ENCODE results near the gene MOB3A.
A peak's percentile ranks its signal among the peaks of the same experiment; 100 is the strongest.

MOB3A gene

GRCh38 chr19:2060884-2061494 lies 35.1 kb downstream of the MOB3A start:
- Histone ChIP-seq H3K9me3 (ENCODE audit: control insufficient read depth, low read length) (no peaks in the 10 kb centered on the region), H3K27me3 (replicated peaks; ENCODE audit: control insufficient read depth, insufficient read depth, low read length) (no peaks in the 10 kb centered on the region), H3K4me3 (ENCODE audit: low read length) (peak overlapping the region; percentile 76), H3K4me1 (ENCODE audit: control insufficient read depth, insufficient read depth, low read length) (peaks cover 49% of the 10 kb centered on the region), H3K36me3 (ENCODE audit: control insufficient read depth, insufficient read depth, low read length, severe bottlenecking) (no peaks in the 10 kb centered on the region), H3K9ac (ENCODE audit: low read length) (peak overlapping the region; percentile 98)
- peak; percentile 77 for DNase-seq (ENCODE audit: low read depth)

- Histone ChIP-seq H3K27me3 (replicated peaks; ENCODE audit: control insufficient read depth, insufficient read depth, low read length) (no peaks in the 10 kb centered on the region), H3K4me1 (ENCODE audit: control insufficient read depth, insufficient read depth, low read length) (peaks cover 48% of the 10 kb centered on the region), H3K9ac (ENCODE audit: low read length) (peak overlapping the region; percentile 98), H3K4me3 (ENCODE audit: low read length) (peak overlapping the region; percentile 76), H3K36me3 (ENCODE audit: control insufficient read depth, insufficient read depth, low read length, severe bottlenecking) (no peaks in the 10 kb centered on the region), H3K9me3 (ENCODE audit: control insufficient read depth, low read length) (no peaks in the 10 kb centered on the region)
- peak; percentile 35 for DNase-seq (ENCODE audit: low read depth)
These were observed 36.5 kb downstream of the MOB3A start for GRCh38 chr19:2059422-2060201.

DNA sequence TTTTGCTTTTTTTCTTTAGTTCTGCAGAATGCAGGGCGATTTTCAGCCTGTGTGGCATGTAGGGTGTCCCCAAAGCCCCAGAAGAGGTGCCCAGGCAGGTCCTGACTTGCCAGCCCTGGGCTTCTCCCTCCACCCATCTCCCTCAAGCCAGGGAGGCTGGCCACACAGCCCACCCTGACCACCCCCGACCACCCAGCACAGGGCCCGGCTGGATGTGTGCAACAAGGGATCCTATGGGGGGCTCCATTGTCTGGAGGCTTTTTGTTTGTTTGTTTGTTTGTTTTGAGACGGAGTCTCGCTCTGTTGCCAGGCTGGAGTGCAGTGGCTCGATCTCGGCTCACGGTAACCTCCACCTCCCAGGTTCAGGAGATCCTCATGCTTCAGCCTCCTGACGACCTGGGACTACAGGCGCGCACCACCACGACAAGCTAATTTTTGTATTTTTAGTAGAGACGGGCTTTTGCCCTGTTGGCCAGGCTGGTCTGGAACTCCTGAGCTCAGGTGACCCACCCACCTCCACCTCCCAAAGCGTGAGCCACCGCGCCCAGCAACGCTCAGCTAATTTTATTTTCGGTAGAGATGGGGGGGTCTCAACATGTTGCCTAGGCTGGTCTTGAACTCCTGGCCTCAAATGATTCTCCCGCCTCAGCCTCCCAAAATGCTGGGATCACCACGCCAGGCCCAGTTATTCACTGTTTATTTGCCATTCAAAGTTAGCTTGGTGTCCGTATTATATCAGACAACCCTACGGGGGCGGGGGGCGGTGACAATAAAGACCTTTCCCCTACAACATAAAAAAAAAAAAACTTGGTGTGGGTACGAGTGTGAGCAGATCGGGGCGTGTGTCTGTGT lies 37.3 kb downstream of the MOB3A start:
- peaks cover 45% of the 10 kb centered on the region for H3K4me1 ChIP-seq (ENCODE audit: control insufficient read depth, insufficient read depth, low read length)
- no peak for DNase-seq (ENCODE audit: low read depth)
- H3K27me3 ChIP-seq (replicated peaks; ENCODE audit: control insufficient read depth, insufficient read depth, low read length) = no peaks in the 10 kb centered on the region
- no peaks in the 10 kb centered on the region for H3K36me3 ChIP-seq (ENCODE audit: control insufficient read depth, insufficient read depth, low read length, severe bottlenecking)
- no peaks in the 10 kb centered on the region for H3K9me3 ChIP-seq (ENCODE audit: control insufficient read depth, low read length)
- H3K4me3 ChIP-seq (ENCODE audit: low read length) = peak overlapping the region; percentile 76
- peak overlapping the region; percentile 98 for H3K9ac ChIP-seq (ENCODE audit: low read length)

DNA sequence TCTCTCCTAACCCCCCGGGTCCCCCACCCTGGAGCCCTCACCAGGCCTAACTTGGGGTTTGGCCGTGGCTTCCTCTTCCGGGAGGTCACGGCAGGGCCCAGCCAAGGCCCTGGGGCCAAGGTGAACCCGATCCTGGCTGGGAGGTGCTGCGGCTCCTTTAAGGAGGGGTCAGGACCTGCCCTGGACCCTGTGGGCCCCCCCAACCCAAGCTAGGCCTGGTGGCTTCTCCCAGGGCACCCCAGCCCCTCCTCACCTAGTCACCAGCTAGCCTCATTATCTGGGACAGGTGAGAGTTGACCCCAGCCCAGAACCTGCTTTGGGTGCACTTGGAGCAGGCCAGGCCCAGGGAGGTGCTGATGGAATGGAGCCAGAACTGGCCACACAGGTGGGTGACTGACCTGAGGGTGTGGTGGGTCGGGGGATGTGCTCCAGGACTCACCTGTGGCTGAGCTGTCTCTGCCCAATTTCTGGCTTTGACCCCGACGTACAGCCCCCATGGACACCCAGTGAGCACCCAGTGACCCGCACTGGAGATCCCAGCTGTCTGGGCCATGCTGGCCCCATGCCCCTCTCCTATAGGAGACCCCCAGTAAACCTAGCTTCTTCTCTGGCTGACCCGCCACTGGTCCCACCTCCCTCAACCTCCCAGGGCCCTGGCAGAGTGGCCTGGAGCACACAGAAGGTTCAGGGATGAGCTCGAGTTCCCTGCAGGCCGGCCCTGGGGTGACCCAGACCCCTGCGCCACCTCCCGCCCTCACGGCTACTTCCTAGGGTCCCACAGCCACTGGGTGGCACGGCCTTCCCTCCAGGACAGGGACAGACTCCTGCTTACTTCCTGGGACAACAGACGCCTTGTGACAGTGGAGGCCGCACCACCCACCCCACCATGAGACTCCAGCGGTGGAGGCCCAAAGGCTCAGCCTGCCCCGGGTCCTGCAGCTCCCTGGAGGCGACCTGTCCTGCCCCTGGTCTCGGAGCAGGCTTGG lies 38.3 kb downstream of the MOB3A start:
- H3K4me1 ChIP-seq (ENCODE audit: control insufficient read depth, insufficient read depth, low read length) = peaks cover 44% of the 10 kb centered on the region
- H3K9me3 ChIP-seq (ENCODE audit: control insufficient read depth, low read length) = no peaks in the 10 kb centered on the region
- no peak for DNase-seq (ENCODE audit: low read depth)
- H3K27me3 ChIP-seq (replicated peaks; ENCODE audit: control insufficient read depth, insufficient read depth, low read length) = no peaks in the 10 kb centered on the region
- peak overlapping the region; percentile 98 for H3K9ac ChIP-seq (ENCODE audit: low read length)
- no peak overlapping the region for H3K4me3 ChIP-seq (ENCODE audit: low read length)
- H3K36me3 ChIP-seq (ENCODE audit: control insufficient read depth, insufficient read depth, low read length, severe bottlenecking) = no peaks in the 10 kb centered on the region

DNA sequence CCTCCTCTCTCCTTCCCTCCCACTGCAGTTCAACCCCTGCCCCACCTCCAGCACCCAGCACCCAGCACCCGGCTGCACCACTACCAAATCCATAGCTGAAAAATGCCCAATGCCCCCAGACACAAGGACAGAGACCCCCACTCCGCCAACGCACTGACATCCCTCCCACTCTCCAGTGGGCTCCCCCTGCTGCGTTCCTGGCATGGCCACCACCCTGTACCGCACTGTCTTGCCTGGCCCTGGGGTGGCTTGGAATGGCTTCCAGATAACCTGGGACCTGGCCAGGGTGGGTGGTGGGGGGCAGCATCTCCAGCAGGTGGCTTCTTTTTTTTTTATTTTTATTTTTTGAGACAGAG lies 39.3 kb downstream of the MOB3A start:
- no peak for DNase-seq (ENCODE audit: low read depth)
- H3K4me1 ChIP-seq (ENCODE audit: control insufficient read depth, insufficient read depth, low read length) = peaks cover 43% of the 10 kb centered on the region

GRCh38 chr19:2055931-2056836 lies 39.9 kb downstream of the MOB3A start:
- Histone ChIP-seq H3K36me3 (ENCODE audit: control insufficient read depth, insufficient read depth, low read length, severe bottlenecking) (no peaks in the 10 kb centered on the region), H3K27me3 (replicated peaks; ENCODE audit: control insufficient read depth, insufficient read depth, low read length) (no peaks in the 10 kb centered on the region), H3K4me3 (ENCODE audit: low read length) (peak overlapping the region; percentile 47), H3K9me3 (ENCODE audit: control insufficient read depth, low read length) (no peaks in the 10 kb centered on the region), H3K9ac (ENCODE audit: low read length) (peak overlapping the region; percentile 71), H3K4me1 (ENCODE audit: control insufficient read depth, insufficient read depth, low read length) (peaks cover 46% of the 10 kb centered on the region)
- peak; percentile 58 for DNase-seq (ENCODE audit: low read depth)

More for the DNA sequence above, 39.3 kb downstream of the MOB3A start:
- Histone ChIP-seq H3K9ac (ENCODE audit: low read length) (peak overlapping the region; percentile 51), H3K36me3 (ENCODE audit: control insufficient read depth, insufficient read depth, low read length, severe bottlenecking) (no peaks in the 10 kb centered on the region), H3K27me3 (replicated peaks; ENCODE audit: control insufficient read depth, insufficient read depth, low read length) (no peaks in the 10 kb centered on the region), H3K9me3 (ENCODE audit: control insufficient read depth, low read length) (no peaks in the 10 kb centered on the region), H3K4me3 (ENCODE audit: low read length) (no peak overlapping the region)

DNA sequence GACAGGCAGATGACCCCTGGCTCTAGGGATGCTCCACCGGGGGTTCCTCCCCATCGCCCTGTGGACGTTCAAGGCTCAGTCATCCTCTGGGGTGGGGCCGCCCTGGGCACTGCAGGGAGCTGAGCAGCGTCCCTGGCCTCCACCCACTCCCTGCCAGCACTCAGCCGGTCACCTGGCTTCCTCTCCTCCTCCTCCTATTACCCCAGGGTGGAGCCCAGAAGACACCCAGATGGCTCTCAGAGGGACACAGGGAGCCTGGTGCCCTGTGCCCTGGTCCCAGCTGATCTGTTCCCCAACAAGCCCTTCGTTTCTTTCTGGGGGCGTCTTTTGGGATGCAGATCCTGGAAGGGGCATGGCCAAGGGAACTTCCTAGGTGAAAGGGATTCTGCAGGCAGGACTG lies 41.4 kb downstream of the MOB3A start:
- Histone ChIP-seq H3K4me3 (ENCODE audit: low read length) (no peak overlapping the region), H3K27me3 (replicated peaks; ENCODE audit: control insufficient read depth, insufficient read depth, low read length) (no peaks in the 10 kb centered on the region), H3K36me3 (ENCODE audit: control insufficient read depth, insufficient read depth, low read length, severe bottlenecking) (no peaks in the 10 kb centered on the region), H3K9me3 (ENCODE audit: control insufficient read depth, low read length) (no peaks in the 10 kb centered on the region), H3K4me1 (ENCODE audit: control insufficient read depth, insufficient read depth, low read length) (peaks cover 34% of the 10 kb centered on the region), H3K9ac (ENCODE audit: low read length) (no peak overlapping the region)
- DNase-seq (ENCODE audit: low read depth) = no peak

- Histone ChIP-seq H3K4me1 (ENCODE audit: control insufficient read depth, insufficient read depth, low read length) (peaks cover 30% of the 10 kb centered on the region), H3K27me3 (replicated peaks; ENCODE audit: control insufficient read depth, insufficient read depth, low read length) (no peaks in the 10 kb centered on the region), H3K9me3 (ENCODE audit: control insufficient read depth, low read length) (no peaks in the 10 kb centered on the region), H3K9ac (ENCODE audit: low read length) (no peak overlapping the region), H3K4me3 (ENCODE audit: low read length) (no peak overlapping the region), H3K36me3 (ENCODE audit: control insufficient read depth, insufficient read depth, low read length, severe bottlenecking) (peaks cover 5% of the 10 kb centered on the region)
- no peak for DNase-seq (ENCODE audit: low read depth)
These were observed 42.3 kb downstream of the MOB3A start for GRCh38 chr19:2053601-2054389.

DNA sequence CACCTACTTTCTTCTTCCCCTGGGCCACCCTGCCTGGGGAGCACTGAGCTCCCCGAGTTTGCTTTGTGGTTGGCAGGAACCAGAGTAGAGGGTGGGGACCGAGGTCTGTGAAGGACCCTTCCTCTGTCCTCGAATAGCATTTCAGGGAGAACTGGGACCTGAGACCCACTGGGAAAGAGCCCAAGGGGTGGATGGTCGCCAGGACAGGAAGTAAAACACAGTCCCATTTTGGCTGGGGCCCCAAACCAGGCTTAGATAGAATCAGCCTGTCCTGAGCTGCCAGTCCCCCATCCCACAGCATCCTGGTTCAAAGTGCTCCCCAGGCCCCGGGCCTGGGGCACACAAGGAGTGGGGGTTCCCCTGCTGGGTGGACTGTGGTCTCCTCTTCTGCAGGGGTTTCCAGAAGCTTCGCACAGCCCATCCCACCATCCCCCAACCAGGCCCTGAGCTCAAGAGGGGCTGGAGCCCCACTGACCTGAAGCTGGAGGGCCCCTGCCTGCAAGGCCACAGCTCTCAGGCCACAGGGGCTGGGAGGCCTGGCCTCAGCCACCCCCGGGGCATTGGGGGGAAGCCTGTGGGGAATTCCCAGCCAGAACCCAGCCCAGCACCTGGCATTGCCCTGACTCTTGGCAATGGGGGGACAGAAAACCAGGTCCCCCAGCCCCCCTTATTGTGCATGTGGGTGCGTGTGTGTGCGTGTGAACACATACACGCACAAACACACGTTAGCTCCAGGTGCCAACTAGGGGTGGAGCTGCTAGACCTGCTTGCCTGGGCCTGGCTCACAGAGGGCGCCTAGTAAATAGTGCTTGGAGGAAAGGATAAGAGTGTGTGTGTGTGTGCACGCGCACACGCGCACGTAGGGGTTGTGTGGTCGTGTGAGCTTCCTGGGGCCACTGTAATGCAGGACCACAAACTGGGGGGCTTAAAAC lies 44.1 kb downstream of the MOB3A start:
- H3K4me3 ChIP-seq (ENCODE audit: low read length) = peak overlapping the region; percentile 69

More for the DNA sequence above, 44.1 kb downstream of the MOB3A start:
- H3K9me3 ChIP-seq (ENCODE audit: control insufficient read depth, low read length) = no peaks in the 10 kb centered on the region
- no peak for DNase-seq (ENCODE audit: low read depth)
- H3K4me1 ChIP-seq (ENCODE audit: control insufficient read depth, insufficient read depth, low read length) = peaks cover 42% of the 10 kb centered on the region
- H3K9ac ChIP-seq (ENCODE audit: low read length) = peak overlapping the region; percentile 82
- no peaks in the 10 kb centered on the region for H3K27me3 ChIP-seq (replicated peaks; ENCODE audit: control insufficient read depth, insufficient read depth, low read length)
- H3K36me3 ChIP-seq (ENCODE audit: control insufficient read depth, insufficient read depth, low read length, severe bottlenecking) = peaks cover 13% of the 10 kb centered on the region
